ENCODE measurements around the gene COQ7. TPM values are rescaled to one million over a fixed set of nuclear protein-coding genes. Genes with fewer than 3 reads are reported as not detected.

Gene COQ7
- total RNA-seq, 1 experiment from 2014 or later = 25.0 TPM

DNA sequence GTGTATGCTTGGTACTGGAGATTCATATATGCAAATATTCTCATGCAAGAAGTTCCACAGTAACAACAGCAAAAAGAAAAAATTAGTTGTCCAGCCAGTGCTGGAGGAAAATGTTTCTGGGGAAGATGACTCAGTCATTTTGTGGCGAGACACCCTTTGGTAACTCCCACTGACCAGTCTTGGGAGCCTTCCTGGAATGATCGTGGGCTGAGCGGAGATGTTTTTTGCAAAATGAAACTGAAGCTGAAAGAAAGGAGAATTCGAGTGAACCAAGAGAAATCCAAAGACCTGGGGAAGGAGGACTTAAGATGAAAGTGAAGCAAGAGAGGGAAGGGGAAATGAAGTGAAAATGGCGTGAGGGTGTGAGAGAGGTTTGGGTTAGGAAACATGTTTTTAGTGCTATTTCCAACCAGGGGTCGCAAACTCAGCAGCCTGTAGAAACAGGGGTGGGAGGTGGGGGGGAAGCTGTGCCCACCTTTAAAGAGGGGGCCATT is 51.6 kb downstream of the COQ7 start:
- intact Hi-C loops (cut with micrococcal nuclease) = loop anchor here (2.0 to 10.0 kb wide), 2 partner anchors 18 to 46 kb away; partner anchors contain the start of gene SYT17
- H3K4me2 ChIP-seq (ENCODE audit: low read length) = peak overlapping the region; percentile 89
- DNase-seq (peak; percentile 76), ATAC-seq (peak; percentile 43)
- peaks cover 69% of the 10 kb centered on the region for H3K79me2 ChIP-seq (ENCODE audit: low read length)
- H3F3A ChIP-seq (ENCODE audit: low read length, unreplicated experiment) = peaks cover 16% of the 10 kb centered on the region
- H3K36me3 ChIP-seq (ENCODE audit: low read depth, low read length) = no peaks in the 10 kb centered on the region; the same call in 1 of the 2 replicates
- POLR2A ChIA-PET (ENCODE audit: unreplicated experiment) = interaction anchor here (0.6 kb wide), 1 partner anchor 123 kb away, joined by 3 read pairs; no protein-coding TSS in a partner anchor
- no peaks in the 10 kb centered on the region for H3K27me3 ChIP-seq (ENCODE audit: low read length)
- CTCF ChIA-PET = interaction anchor here (0.6 kb wide), 1 partner anchor 33 kb away, joined by 3 read pairs; no protein-coding TSS in a partner anchor
- H3K27ac ChIP-seq (ENCODE audit: low read length) = peak overlapping the region; percentile 95
- H3K4me3 ChIP-seq (ENCODE audit: low read length) = peak overlapping the region; percentile 65
- H3K9ac ChIP-seq (ENCODE audit: low read length) = peak overlapping the region; percentile 83
- H3K4me1 ChIP-seq (ENCODE audit: insufficient read depth, low read length) = peaks cover 67% of the 10 kb centered on the region
- no peaks in the 10 kb centered on the region for H3K9me2 ChIP-seq (replicated peaks; ENCODE audit: low read length)
- H3K9me3 ChIP-seq (ENCODE audit: low read length) = no peaks in the 10 kb centered on the region
- no peak overlapping the region for H2AFZ ChIP-seq (ENCODE audit: low read length)
- BruUV-seq (replicated peaks) = no TSS peak
- H4K20me1 ChIP-seq (ENCODE audit: low read length) = peaks cover 19% of the 10 kb centered on the region; the same call in 1 of the 2 replicates
- TF ChIP-seq EZH2phosphoT487 (IDR thresholded peaks at IDR 0.05; ENCODE audit: borderline replicate concordance, low read length) (no peak), EZH2 (IDR thresholded peaks at IDR 0.05; ENCODE audit: low read length, unreplicated experiment) (no peak), CTCF (conservative IDR thresholded peaks at IDR 0.05; ENCODE audit: low read depth, low read length) (no peak)

DNA sequence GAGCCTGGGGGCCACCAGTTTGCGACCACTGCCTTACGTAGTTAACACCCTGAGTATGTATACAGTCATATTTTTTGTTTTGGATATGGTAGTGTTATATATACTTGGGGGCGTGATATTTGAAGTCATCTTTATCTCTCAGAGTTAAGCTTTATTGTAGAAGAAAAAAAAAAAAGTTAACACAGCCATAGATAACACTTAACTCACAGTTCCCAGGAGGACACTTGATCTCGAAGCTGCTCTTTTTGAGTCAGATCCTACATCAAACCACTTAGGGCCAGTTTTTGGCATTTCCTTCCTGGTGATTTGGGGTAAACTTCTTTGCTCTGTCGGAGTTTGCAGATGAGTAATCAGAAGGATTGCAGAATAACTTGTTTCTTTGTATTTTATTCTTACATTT is 52.1 kb downstream of the COQ7 start:
- peaks cover 65% of the 10 kb centered on the region for H3K4me1 ChIP-seq (ENCODE audit: insufficient read depth, low read length)
- H3K9me3 ChIP-seq (ENCODE audit: low read length) = no peaks in the 10 kb centered on the region
- H3K4me3 ChIP-seq (ENCODE audit: low read length) = peak overlapping the region; percentile 65
- H3K79me2 ChIP-seq (ENCODE audit: low read length) = peaks cover 64% of the 10 kb centered on the region
- TF ChIP-seq EZH2phosphoT487 (IDR thresholded peaks at IDR 0.05; ENCODE audit: borderline replicate concordance, low read length) (no peak), CTCF (conservative IDR thresholded peaks at IDR 0.05; ENCODE audit: low read depth, low read length) (no peak), EZH2 (IDR thresholded peaks at IDR 0.05; ENCODE audit: low read length, unreplicated experiment) (no peak)
- peak; percentile 81 for DNase-seq
- ChIA-PET CTCF (interaction anchor here (0.6 kb wide), 1 partner anchor 60 kb away, joined by 3 read pairs; no protein-coding TSS in a partner anchor), POLR2A (ENCODE audit: unreplicated experiment) (interaction anchor here (0.6 kb wide), 1 partner anchor 124 kb away, joined by 3 read pairs; no protein-coding TSS in a partner anchor)
- H3K27ac ChIP-seq (ENCODE audit: low read length) = peak overlapping the region; percentile 95
- no peaks in the 10 kb centered on the region for H3K27me3 ChIP-seq (ENCODE audit: low read length)
- H3K36me3 ChIP-seq (ENCODE audit: low read depth, low read length) = no peaks in the 10 kb centered on the region; the same call in 1 of the 2 replicates
- H4K20me1 ChIP-seq (ENCODE audit: low read length) = peaks cover 19% of the 10 kb centered on the region; the same call in 1 of the 2 replicates
- H3K4me2 ChIP-seq (ENCODE audit: low read length) = peak overlapping the region; percentile 89
- H2AFZ ChIP-seq (ENCODE audit: low read length) = no peak overlapping the region
- ATAC-seq = peak; percentile 30; the same call in 1 of the 2 replicates
- H3K9me2 ChIP-seq (replicated peaks; ENCODE audit: low read length) = no peaks in the 10 kb centered on the region
- peak overlapping the region; percentile 83 for H3K9ac ChIP-seq (ENCODE audit: low read length)
- intact Hi-C loops (cut with micrococcal nuclease) = loop anchor here (2.0 to 10.0 kb wide), 2 partner anchors 17 to 45 kb away; partner anchors contain the start of gene SYT17
- H3F3A ChIP-seq (ENCODE audit: low read length, unreplicated experiment) = peaks cover 16% of the 10 kb centered on the region
- no TSS peak for BruUV-seq (replicated peaks)
